ENCODE results near the gene ARHGEF11.
A peak's percentile ranks its signal among the peaks of the same experiment; 100 is the strongest.

The ARHGEF11 gene

DNA sequence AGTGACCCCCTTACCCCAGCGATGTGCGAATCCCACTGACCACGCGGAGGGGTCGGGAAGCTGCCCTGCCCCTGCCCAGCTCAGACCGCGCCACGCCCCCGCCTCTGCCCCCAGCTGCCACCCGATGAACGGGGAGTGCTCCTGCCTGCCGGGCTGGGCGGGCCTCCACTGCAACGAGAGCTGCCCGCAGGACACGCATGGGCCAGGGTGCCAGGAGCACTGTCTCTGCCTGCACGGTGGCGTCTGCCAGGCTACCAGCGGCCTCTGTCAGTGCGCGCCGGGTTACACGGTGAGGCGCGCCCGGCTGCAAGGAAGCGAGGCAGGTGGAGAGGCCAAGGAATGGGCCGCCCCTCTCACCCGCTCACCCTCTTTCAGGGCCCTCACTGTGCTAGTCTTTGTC, 137.0 kb downstream of the ARHGEF11 start:
- no peak for DNase-seq

GRCh38 chr1:156906206-156906906, 139.2 kb downstream of the ARHGEF11 start:
- DNase-seq = no peak

DNA sequence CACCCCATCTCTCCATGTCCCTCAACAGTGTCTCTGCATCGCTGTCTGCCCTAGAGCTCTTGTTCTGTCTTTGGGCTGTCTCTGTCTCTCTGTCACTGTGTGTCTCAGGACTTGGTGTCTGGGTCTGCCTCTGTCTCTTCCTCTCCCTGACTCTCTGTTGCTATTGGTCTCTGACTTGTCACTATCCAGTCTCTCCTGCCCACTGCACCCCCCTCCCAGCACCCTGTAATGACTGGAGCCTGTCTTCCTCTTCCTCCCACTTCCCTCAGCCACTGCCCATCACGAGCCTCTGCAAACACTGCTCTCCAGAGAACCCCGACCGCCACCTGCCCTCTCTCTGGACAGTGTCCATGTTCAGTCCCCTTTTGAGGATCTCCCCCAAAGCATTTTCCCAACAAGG, 139.9 kb downstream of the ARHGEF11 start:
- DNase-seq = no peak

DNA sequence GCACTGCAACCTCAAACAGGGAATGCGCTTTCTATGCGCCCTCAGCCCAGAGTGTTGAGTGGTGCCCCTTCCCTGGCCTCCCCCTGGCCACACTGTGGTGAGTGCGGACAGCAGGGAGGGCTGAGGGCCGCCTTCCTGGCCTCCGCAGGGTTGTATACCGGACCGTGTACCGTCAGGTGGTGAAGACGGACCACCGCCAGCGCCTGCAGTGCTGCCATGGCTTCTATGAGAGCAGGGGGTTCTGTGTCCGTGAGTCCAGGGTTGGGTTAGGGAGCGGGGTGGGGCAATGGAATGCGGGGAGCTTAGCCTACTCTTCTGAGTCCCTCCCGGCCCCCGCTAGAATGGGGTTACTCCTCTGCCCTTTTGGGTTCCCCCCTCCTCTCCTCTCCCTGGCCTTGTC, 140.4 kb downstream of the ARHGEF11 start:
- DNase-seq = no peak

GRCh38 chr1:156904187-156904959, 141.2 kb downstream of the ARHGEF11 start:
- DNase-seq = no peak

DNA sequence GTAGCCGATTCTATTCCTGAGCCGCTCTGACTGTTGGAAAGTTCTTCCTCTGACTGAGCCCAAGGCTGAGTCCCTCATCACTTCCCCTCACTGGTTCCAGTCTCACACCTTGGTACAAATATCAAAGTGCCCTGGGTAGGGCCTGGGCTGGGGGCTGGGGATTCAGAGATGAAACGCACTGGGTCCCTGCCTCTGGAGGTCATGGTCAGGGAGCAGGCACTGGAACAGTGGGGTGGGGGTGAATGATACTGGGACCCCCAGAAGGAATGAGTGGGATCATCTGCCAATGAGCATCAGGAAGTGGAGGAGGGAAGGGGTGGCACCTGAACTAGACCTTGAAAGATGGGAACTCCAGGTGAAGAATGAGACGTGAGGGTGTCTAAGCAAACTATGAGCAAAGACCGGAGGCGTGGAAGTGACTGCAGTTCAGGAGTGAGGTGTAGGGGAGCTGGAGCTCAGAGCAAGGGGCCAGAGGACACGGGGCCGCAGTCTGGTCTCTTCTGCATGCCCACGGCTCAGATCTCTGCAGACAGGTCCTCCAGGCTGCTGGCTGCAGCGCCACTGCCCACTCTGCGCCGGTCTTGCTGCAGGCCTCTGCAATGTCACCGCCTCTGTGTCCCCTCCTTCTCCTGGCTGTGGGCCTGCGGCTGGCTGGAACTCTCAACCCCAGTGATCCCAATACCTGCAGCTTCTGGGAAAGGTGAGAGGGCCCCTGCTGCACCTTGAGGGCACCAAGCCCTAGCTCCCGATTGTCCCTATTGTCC, 142.0 kb downstream of the ARHGEF11 start:
- no peak for DNase-seq

DNA sequence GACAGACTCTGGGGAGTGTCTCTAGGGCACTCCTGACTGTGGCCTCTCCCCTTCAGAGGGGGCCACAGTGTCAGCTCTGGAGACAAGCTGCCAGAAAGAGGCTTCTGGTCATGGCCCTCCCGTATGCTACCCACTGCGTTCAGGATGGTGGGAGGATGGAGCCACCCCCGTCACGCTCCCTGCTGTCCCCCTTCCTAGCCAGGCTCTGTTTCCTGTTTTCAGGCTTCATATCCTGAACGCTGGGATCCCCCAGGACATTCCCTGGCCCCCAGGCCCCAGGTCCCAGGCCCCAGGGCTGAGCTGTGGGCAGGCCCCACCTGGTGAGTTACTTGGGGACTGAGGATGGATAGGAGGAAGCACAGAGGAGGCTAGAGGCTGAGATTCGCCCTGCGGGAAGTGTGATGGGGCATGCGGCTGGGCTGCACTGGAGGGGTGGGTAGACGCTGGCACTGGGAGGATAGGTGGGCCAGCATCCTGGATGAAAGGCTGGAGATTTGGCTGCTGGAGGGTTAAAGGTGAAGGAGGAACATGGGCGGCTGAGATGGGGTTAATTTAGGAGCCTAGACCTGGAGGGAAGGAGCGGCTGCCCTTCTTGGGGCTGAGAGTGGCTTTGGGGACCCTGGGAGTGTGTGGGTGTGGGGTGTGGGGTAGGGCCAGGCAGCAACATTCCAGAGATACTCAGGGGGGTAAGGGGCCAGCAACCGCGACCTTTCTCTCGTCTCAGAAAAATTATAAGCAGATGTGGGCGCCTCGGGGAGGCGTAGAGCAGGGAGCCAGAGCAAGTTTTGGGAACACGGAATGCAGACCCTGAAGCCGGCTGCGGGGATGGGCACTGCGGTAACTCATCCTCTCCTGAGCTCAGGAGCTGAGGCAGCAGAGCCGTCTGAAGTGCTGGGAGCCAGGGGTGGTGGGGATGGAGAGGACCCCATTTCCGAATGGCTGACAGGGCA, 143.3 kb downstream of the ARHGEF11 start:
- peak; percentile 82 for DNase-seq

DNA sequence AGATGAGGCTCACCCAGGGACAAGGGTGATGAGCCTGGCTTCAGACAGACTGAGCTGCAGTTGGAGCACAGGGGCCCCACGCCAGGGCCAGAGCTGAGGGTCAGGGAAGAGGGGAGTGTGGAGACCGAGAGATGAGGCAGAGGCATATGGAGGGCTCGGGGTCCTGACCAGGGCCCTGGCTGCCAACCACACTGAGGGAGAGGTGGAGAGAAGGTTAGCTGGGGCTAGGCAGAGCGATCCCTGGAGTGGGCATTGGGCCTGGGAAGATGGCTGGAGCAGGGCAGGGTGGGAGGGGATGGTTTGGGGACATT, 144.0 kb downstream of the ARHGEF11 start:
- DNase-seq = no peak

- no peak for DNase-seq
Measured at GRCh38 chr1:156900896-156901589, 144.5 kb downstream of the ARHGEF11 start.

DNA sequence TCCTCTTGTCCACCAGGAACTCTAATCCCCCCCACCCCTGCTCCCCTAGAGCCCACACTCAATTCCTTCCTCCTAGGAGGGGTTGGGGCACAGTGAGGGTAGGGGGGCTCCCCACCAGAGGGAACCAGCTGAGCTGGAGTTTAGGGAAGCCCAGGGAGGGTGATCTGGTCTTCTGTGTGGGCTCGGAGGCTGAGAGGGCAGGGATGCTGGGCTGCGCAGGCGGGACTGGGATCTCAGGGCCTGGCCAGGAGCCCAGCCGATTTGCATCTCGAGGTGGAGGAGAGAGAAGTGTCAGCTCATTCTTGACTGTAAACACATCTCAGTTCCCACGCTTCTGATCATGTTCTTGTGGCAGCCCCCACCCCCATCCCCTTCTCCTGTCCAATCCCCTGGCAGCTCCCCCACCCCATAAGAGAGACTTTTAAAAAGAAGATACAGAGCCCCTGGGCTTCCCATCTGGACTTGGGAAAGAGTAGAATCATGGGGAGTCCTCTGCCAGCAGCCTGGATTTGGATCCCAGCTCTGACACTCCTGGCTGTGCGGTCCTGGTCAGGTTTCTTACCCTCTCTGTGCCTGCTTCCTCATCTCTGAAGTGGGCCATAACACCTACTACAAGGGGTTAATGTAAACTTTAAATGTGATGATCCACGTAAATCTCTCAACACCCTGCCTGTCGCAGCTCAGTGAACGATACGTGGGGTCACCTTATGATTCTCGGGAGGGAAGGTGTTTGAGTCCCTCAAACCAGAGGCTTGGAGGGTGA, 145.4 kb downstream of the ARHGEF11 start:
- peak; percentile 77 for DNase-seq

DNA sequence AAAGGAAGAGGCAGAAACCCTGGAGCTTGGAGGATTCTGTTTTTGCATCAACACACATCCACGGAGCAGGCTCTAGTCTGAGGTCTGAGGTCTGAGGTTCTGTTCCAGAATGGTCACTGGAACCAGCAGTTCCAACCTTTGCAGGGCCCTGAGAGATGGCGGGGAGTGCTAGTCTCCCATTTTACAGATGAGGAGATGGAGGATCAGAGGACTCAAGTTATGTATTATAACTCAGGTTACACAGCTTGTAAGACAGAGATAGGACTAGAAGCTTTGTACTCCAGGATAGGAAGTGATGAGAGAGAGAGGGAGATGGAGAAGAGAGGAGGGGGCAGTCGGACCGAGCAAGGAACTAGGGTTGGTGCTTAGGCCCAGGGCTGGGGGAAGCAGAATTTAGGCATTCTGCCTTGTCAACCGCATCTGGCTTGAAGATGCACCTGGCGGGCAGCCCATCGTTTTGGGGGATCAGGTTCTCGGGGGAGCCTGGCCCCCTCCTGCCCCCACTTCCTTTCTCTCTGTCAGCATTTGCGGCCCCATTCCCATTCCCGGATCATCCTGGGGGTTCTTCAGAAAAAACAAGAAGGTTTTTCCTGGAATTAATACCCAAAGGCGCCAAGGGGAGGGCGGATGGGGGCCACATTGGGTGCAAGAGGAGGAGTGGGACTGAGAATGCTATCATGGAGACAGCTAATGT, 146.4 kb downstream of the ARHGEF11 start:
- no peak for DNase-seq

GRCh38 chr1:156898161-156898566, 147.4 kb downstream of the ARHGEF11 start:
- DNase-seq = peak; percentile 70

DNA sequence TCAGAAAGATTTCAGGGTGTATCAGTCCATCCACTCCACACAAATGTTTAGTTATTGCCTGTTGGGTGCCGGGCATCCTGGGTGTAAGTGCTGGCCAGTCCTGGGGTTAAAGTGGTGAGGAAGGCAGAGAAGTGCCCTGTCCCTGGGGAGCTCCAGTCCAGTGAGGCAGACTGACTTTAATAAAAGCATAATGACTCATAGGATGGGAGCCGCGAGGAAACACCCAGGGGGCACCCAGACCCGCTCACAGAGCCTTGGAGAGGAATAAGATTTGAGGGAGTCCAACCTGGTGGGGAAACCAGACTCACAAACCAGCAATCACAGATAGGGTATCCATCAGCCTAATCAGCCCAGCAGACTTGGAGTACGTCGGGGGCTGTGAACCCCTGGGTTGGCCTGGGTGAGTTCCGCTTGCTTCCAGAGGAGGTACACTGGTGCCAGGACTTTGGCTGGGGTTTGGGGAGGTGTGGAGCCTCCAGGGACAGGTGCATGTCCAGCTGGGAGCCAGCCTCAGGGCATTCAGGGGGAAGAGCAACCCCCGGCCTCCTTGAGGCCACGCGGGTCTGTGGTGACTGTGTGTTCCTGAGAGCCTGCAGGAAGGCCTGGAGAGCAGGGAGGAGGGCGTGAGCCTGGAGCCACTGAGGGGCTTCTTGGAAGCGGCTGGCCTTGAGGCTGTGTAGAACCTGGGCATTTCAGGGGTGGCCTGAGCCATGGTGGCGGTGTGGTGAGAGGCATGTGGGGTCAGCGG, 148.3 kb downstream of the ARHGEF11 start:
- peak; percentile 72 for DNase-seq

GRCh38 chr1:156896490-156897033, 149.0 kb downstream of the ARHGEF11 start:
- peak; percentile 93 for DNase-seq

GRCh38 chr1:156895927-156896326, 149.6 kb downstream of the ARHGEF11 start:
- no peak for DNase-seq

DNA sequence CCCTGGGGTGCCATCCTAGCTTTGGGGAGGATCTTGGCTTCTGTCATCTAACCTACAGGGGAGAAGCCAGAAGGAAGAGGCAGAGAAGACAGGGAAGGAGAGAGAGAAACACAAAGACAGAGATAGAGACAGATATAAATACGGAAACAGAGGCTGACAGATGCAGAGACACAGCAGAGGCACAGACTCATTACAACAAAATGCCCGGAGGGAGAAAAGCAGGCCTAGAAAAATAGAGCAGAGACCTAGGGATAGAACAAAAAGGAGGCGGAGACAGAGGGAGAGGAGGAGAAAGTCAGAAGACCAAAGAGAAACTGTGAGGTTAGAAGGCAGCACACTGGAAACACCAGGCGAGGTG, 150.1 kb downstream of the ARHGEF11 start:
- DNase-seq = no peak

DNA sequence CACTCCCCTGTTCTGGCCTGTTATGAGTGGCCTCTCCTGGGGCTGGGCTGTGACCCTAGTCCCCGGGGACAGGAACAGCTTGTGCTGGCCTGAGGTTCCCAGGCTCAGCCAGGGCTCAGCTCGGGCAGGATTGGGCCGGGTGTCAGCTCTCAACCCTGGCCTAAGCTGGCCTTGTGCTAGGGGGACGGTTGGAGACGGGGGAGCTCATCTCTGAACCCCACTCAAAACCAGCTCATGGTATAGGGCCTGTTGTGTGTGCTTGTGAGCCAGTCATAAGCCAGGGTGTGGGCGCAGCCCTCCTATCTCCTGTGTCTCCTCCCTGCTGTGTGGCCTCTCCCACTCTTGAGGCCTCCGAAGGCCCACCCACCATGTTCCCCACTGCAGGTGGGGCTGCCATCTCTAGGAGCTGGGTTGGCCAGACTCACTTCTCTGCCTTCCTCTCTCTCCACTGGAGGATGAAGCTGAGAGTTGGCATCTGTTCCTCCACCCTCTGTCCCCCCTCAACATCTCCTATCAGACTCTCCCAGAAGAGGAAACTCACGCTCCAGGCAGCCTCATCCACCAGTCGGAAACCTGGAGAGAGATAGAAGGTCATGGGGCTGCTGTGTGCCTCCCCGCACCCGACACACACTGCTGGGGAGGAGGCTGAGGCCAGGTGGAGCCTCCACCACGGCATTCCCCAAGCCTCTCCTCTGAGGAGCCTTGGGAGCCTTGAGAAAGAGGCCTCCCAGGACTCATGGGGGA, 150.7 kb downstream of the ARHGEF11 start:
- DNase-seq = peak; percentile 60

GRCh38 chr1:156894001-156894400, 151.5 kb downstream of the ARHGEF11 start:
- DNase-seq = no peak
